Neuronal stem cell (in vitro differentiated cells): Measurements from ENCODE around the gene FCER2.
A peak's percentile ranks its signal among the peaks of the same experiment; 100 is the strongest.

Experiments
- DNase-seq: peaks from one replicate; pipeline ENCODE4 v3.0.0-alpha.2; 2013; ENCODE audit warnings: low spot score
- H2AFZ ChIP-seq: one replicate; pipeline ENCODE4 v1.6.1; 2013; ENCODE audit warnings: mild to moderate bottlenecking, low read length, inconsistent platforms
- H2AK5ac ChIP-seq: 2 replicates; pipeline ENCODE4 v1.6.1; 2013; ENCODE audit warnings: low read depth, mild to moderate bottlenecking, inconsistent platforms, low read length, moderate library complexity, mixed read lengths
- H2BK120ac ChIP-seq: 2 replicates; pipeline ENCODE4 v1.6.1; 2013; ENCODE audit warnings: low read depth, mild to moderate bottlenecking, inconsistent platforms, low read length, moderate library complexity, mixed read lengths
- H2BK12ac ChIP-seq: one replicate; pipeline ENCODE4 v1.6.1; 2013; ENCODE audit warnings: low read length, inconsistent platforms
- H2BK15ac ChIP-seq: 2 replicates; pipeline ENCODE4 v1.6.1; 2013; ENCODE audit warnings: mild to moderate bottlenecking, low read length, inconsistent platforms, mixed read lengths
- H2BK5ac ChIP-seq: one replicate; pipeline ENCODE4 v1.6.1; 2013; ENCODE audit warnings: inconsistent platforms, mild to moderate bottlenecking, low read length, moderate library complexity
- H3K14ac ChIP-seq: one replicate; pipeline ENCODE4 v1.6.1; 2013; ENCODE audit warnings: low read length, inconsistent platforms
- H3K18ac ChIP-seq: 2 replicates; pipeline ENCODE4 v1.6.1; 2013; ENCODE audit warnings: low read length, inconsistent platforms
- H3K23ac ChIP-seq: 2 replicates; pipeline ENCODE4 v1.6.1; 2013; ENCODE audit warnings: low read depth, mild to moderate bottlenecking, mixed read lengths, low read length, inconsistent platforms; ENCODE audit not compliant: poor library complexity
- H3K27ac ChIP-seq: replicated peaks from 3 replicates; pipeline ENCODE4 v1.5.1; 2013; ENCODE audit warnings: low read length, inconsistent platforms
- H3K27me3 ChIP-seq, 3 experiments: 2 replicates each; pipeline ENCODE4 v1.6.1; 2013; ENCODE audit warnings: low read length in 3 of 3, mild to moderate bottlenecking in 2 of 3, inconsistent platforms in 1 of 3, low read depth in 1 of 3, mixed read lengths in 1 of 3, moderate library complexity in 1 of 3; ENCODE audit not compliant: control insufficient read depth in 3 of 3, insufficient read depth in 3 of 3
- H3K36me3 ChIP-seq, 2 donors: replicated peaks in 1 of 2; 2 replicates each; pipeline ENCODE4 v1.6.1; 2013; ENCODE audit warnings: low read length in 2 of 2; ENCODE audit not compliant: control insufficient read depth in 2 of 2, insufficient read depth in 2 of 2
- H3K4ac ChIP-seq: 2 replicates; pipeline ENCODE4 v1.6.1; 2013; ENCODE audit warnings: inconsistent platforms, mild to moderate bottlenecking, low read length, moderate library complexity
- H3K4me1 ChIP-seq, 2 donors: 1 replicate in 1 of 2; 2 replicates in 1 of 2; pipeline ENCODE4 v1.6.1; 2013; ENCODE audit warnings: low read length in 2 of 2, low read depth in 1 of 2; ENCODE audit not compliant: control insufficient read depth in 2 of 2, insufficient read depth in 1 of 2
- H3K4me2 ChIP-seq: one replicate; pipeline ENCODE4 v1.6.1; 2013; ENCODE audit warnings: mild to moderate bottlenecking, low read length, inconsistent platforms; ENCODE audit not compliant: insufficient read depth, poor library complexity, severe bottlenecking
- H3K4me3 ChIP-seq, 2 donors: 2 replicates each; pipeline ENCODE4 v1.5.1; 2013; ENCODE audit warnings: low read length in 2 of 2, mild to moderate bottlenecking in 2 of 2, inconsistent platforms in 1 of 2, moderate library complexity in 1 of 2
- H3K79me1 ChIP-seq: one replicate; pipeline ENCODE4 v1.6.1; 2013; ENCODE audit warnings: low read depth, mild to moderate bottlenecking, inconsistent platforms, low read length, moderate library complexity
- H3K9ac ChIP-seq: one replicate; pipeline ENCODE4 v1.6.1; 2013; ENCODE audit warnings: mild to moderate bottlenecking, low read depth, low read length, inconsistent platforms; ENCODE audit not compliant: poor library complexity
- H3K9me3 ChIP-seq, 2 donors: replicated peaks in 1 of 2; 2 replicates each; pipeline versions ENCODE3 to v1.6.1; 2013; ENCODE audit warnings: low read length in 2 of 2, mild to moderate bottlenecking in 2 of 2, inconsistent platforms in 1 of 2, low read depth in 1 of 2, mixed read lengths in 1 of 2, moderate library complexity in 1 of 2; ENCODE audit not compliant: control insufficient read depth in 2 of 2, insufficient read depth in 1 of 2
- H4K8ac ChIP-seq: one replicate; pipeline ENCODE4 v1.6.1; 2013; ENCODE audit warnings: low read depth, mild to moderate bottlenecking, inconsistent platforms, low read length, moderate library complexity
- H4K91ac ChIP-seq: one replicate; pipeline ENCODE4 v1.6.1; 2013; ENCODE audit warnings: low read length, low read depth, mild to moderate bottlenecking, inconsistent platforms; ENCODE audit not compliant: poor library complexity
- WGBS, 2 donors: extraction: QIAGEN DNeasy Blood & Tissue Kit; methylation state at CpG; one replicate each; pipeline ENCODE4 v1.1.7; 2013; ENCODE audit warnings: missing lambda C conversion rate in 2 of 2, mixed read lengths in 1 of 2; ENCODE audit not compliant: insufficient read length in 2 of 2, insufficient replicate concordance in 1 of 2; ENCODE audit errors: extremely low coverage in 2 of 2; 5-methylcytosine and 5-hydroxymethylcytosine counted together

The FCER2 gene

DNA sequence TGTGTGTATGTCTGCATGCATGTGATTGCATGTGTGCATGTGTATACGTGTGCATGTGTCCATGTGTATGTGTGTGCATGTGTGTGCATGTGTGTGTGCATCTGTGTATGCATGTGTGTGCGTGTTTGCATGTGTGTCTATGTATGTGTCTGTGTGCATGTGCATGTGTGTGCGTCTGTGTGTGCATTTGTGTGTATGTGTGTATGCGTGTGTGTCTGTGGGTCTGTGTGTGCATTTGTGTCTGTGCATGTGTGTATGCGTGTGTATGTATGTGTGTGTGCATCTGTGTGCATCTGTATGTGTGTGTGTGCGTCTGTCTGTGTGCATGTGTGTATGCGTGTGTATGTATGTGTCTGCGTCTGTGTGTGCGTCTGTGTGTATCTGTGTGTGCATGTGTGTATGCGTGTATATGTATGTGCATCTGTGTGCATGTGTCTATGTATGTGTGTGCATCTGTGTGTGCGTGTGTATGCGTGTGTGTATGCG is 62.0 kb downstream of the FCER2 start:
- no peak overlapping the region for H2BK15ac ChIP-seq
- H3K9ac ChIP-seq: peak overlapping the region; percentile 85
- peak overlapping the region; percentile 87 for H2BK12ac ChIP-seq
- H3K79me1 ChIP-seq: peaks cover 3% of the 10 kb centered on the region
- H3K4me1 ChIP-seq: peaks cover 0 to 7% of the 10 kb centered on the region in 2 donors
- no peak overlapping the region for H3K27ac ChIP-seq
- H3K27me3 ChIP-seq: peaks cover 0 to 24% (median 11%) of the 10 kb centered on the region in 3 experiments
- no peak overlapping the region for H2AFZ ChIP-seq
- H3K18ac ChIP-seq: peak overlapping the region; percentile 35
- peak overlapping the region; percentile 47 for H2BK120ac ChIP-seq
- H3K14ac ChIP-seq: peak overlapping the region; percentile 96
- DNase-seq: no peak
- no peak overlapping the region for H3K4me2 ChIP-seq
- H3K4me3 ChIP-seq: peak overlapping the region in 1 of 2 donors; percentile 67
- H3K9me3 ChIP-seq: peaks cover 0 to 8% of the 10 kb centered on the region in 2 donors
- peak overlapping the region; percentile 1 for H3K23ac ChIP-seq
- peak overlapping the region; percentile 44 for H3K4ac ChIP-seq
- peak overlapping the region; percentile 66 for H2BK5ac ChIP-seq
- peaks cover 0 to 3% of the 10 kb centered on the region in 2 donors for H3K36me3 ChIP-seq
- peak overlapping the region; percentile 66 for H4K8ac ChIP-seq
- peak overlapping the region; percentile 82 for H4K91ac ChIP-seq
- no CpG with 5 or more reads among the region's 13 CpGs for WGBS, 2 donors
- H2AK5ac ChIP-seq: no peak overlapping the region

DNA sequence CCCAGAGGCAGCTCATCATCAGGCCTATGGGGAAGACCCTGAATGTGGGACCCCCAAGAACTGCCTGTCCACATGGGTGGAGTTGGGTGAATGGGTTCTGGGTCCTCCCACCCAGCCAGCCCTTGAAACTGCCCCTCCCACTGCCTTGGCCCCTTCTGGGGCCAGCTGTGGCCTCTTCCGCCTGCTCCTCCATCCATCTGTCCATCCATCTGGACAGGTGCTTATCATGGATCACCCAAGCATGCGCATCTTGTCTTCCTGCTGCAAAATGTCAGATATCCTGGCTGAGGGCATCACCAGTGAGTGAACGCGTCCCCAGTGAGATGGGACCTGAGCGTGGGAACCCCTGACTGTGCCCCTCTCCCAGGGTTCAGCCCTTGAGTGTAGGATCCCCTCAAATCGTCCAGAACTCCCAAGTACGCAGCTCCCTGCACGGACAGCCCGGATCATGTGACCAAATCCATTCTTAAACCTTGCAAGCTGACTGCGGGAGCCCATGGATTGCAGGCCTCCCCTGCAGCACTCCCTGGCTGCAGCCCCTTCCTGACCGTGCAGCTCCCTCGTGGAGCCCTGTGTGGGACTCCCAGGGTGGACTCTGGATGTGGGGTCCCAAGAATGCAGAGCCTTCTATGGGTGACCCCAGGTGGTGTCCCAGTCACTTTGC is 63.0 kb downstream of the FCER2 start:
- Histone ChIP-seq H3K36me3 (peaks cover 0 to 3% of the 10 kb centered on the region in 2 donors), H3K9ac (no peak overlapping the region), H3K4me2 (no peak overlapping the region), H3K23ac (no peak overlapping the region), H2BK15ac (no peak overlapping the region), H3K4ac (no peak overlapping the region), H2AK5ac (no peak overlapping the region), H4K91ac (no peak overlapping the region), H2AFZ (no peak overlapping the region), H4K8ac (no peak overlapping the region), H3K18ac (no peak overlapping the region), H2BK12ac (no peak overlapping the region), H3K4me3 (no peak overlapping the region), H2BK120ac (no peak overlapping the region), H2BK5ac (no peak overlapping the region), H3K27me3 (peaks cover 0 to 24% (median 11%) of the 10 kb centered on the region in 3 experiments), H3K79me1 (peaks cover 3% of the 10 kb centered on the region), H3K27ac (no peak overlapping the region), H3K14ac (no peak overlapping the region), H3K9me3 (peaks cover 0 to 8% of the 10 kb centered on the region in 2 donors), H3K4me1 (peaks cover 0 to 7% of the 10 kb centered on the region in 2 donors)
- WGBS, 2 donors: no CpG with 5 or more reads among the region's 12 CpGs
- DNase-seq: no peak
